Umbilical cord (tissue), 2 donors: ENCODE results near the gene TOR1B. TPM values are rescaled to one million over a fixed set of nuclear protein-coding genes. Genes with fewer than 3 reads are reported as not detected.
"Not testable (repeated sequence)": the region's sequence is repeated elsewhere in the genome, so short reads cannot be mapped to it uniquely, and the experiment has no call there.

ENCODE experiments used
- DNase-seq: peaks from one replicate; pipeline ENCODE4 v3.0.0-alpha.2; 2015; ENCODE audit warnings: low spot score
- total RNA-seq: library from RNA; depleted of rRNA; stranded (reverse); fragments of >200 nt; gene quantifications from one replicate; pipeline ENCODE4 v1.2.3, GENCODE V29; 2014; ENCODE audit warnings: low replicate concordance; ENCODE audit not compliant: insufficient read depth

The TOR1B gene
- total RNA-seq, 1 donor from 2014 or later = 29.4 TPM

GRCh38 chr9:129776566-129776937, 26.4 kb upstream of the TOR1B start:
- DNase-seq = peak; percentile 56

- DNase-seq = peak; percentile 99
Measured at GRCh38 chr9:129776938-129777768, 25.8 kb upstream of the TOR1B start.

GRCh38 chr9:129777769-129778130, 25.2 kb upstream of the TOR1B start:
- no peak for DNase-seq

- DNase-seq = no peak
Measured at GRCh38 chr9:129778469-129778868, 24.5 kb upstream of the TOR1B start.

- DNase-seq = no peak
Measured at GRCh38 chr9:129779560-129780190, 23.3 kb upstream of the TOR1B start.

- DNase-seq = no peak
Measured at GRCh38 chr9:129781131-129781530, 21.9 kb upstream of the TOR1B start.

- peak; percentile 93 for DNase-seq
Measured at GRCh38 chr9:129781981-129782380, 21.0 kb upstream of the TOR1B start.

GRCh38 chr9:129783516-129784361, 19.2 kb upstream of the TOR1B start:
- DNase-seq = peak; percentile 83

- not testable (repeated sequence) for DNase-seq
Measured at GRCh38 chr9:129784970-129785369, 18.0 kb upstream of the TOR1B start.

GRCh38 chr9:129785866-129786265, 17.1 kb upstream of the TOR1B start:
- DNase-seq = no peak

- no peak for DNase-seq
Measured at GRCh38 chr9:129786481-129786880, 16.5 kb upstream of the TOR1B start.

GRCh38 chr9:129794549-129794948, 8.4 kb upstream of the TOR1B start:
- no peak for DNase-seq

- DNase-seq = not testable (repeated sequence)
Measured at GRCh38 chr9:129796029-129796428, 7.0 kb upstream of the TOR1B start.

- no peak for DNase-seq
Measured at GRCh38 chr9:129798973-129799372, 4.0 kb upstream of the TOR1B start.

- no peak for DNase-seq
Measured at GRCh38 chr9:129801504-129801903, 1.5 kb upstream of the TOR1B start.

- DNase-seq = no peak
Measured at GRCh38 chr9:129803676-129804060, 684 bp downstream of the TOR1B start.

- no peak for DNase-seq
Measured at GRCh38 chr9:129806061-129806460, 3.1 kb downstream of the TOR1B start.

GRCh38 chr9:129809346-129809745, 6.4 kb downstream of the TOR1B start:
- no peak for DNase-seq

GRCh38 chr9:129810116-129810515, 7.1 kb downstream of the TOR1B start:
- DNase-seq = no peak

- no peak for DNase-seq
Measured at GRCh38 chr9:129810788-129811187, 7.8 kb downstream of the TOR1B start.

- no peak for DNase-seq
Measured at GRCh38 chr9:129811967-129812363, 9.0 kb downstream of the TOR1B start.

- DNase-seq = no peak
Measured at GRCh38 chr9:129812385-129812784, 9.4 kb downstream of the TOR1B start.
